SU-DHL-6 (cell line): ENCODE results near the gene CYP2J2.

Source experiments
- EZH2phosphoT487 ChIP-seq: fragments of 200-600 bp; sonication (generic), shearing (Covaris generic); conservative IDR thresholded peaks from 2 replicates; pipeline ENCODE4 v1.6.1; 2018; ENCODE audit warnings: mild to moderate bottlenecking, antibody characterized with exemption, low read length, moderate library complexity, mixed read lengths
- TF ChIP-seq, protein P1 (sequence below): fragments of 200-600 bp; sonication (generic); IDR thresholded peaks from one replicate; pipeline ENCODE4 v1.5.1; 2017; ENCODE audit warnings: antibody characterized with exemption, mild to moderate bottlenecking, low read length, moderate library complexity; ENCODE audit not compliant: insufficient read depth, poor library complexity, severe bottlenecking

DNA sequence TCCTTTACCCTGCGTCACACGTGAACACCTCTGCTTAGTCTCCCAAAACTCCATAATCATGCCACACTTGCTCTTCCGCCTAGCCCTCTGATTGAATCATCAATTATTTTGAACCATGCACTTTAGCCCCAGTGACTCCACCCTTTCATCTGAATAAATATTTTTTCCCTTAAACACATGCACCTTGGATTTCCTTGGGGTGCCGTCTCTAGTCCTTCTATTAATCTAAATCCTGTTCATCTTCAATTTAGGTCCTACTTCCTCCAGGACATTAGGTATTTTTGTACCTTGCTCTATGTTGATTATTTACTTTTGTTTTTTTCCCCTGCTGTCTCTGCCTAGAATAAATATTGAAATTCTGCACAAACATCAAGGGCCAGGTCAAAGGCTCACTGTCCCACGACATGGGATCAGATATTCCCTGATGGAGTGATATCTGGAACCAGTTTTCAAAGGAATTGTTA, 9.8 kb upstream of the CYP2J2 start:
- TF ChIP-seq, protein P1, sequence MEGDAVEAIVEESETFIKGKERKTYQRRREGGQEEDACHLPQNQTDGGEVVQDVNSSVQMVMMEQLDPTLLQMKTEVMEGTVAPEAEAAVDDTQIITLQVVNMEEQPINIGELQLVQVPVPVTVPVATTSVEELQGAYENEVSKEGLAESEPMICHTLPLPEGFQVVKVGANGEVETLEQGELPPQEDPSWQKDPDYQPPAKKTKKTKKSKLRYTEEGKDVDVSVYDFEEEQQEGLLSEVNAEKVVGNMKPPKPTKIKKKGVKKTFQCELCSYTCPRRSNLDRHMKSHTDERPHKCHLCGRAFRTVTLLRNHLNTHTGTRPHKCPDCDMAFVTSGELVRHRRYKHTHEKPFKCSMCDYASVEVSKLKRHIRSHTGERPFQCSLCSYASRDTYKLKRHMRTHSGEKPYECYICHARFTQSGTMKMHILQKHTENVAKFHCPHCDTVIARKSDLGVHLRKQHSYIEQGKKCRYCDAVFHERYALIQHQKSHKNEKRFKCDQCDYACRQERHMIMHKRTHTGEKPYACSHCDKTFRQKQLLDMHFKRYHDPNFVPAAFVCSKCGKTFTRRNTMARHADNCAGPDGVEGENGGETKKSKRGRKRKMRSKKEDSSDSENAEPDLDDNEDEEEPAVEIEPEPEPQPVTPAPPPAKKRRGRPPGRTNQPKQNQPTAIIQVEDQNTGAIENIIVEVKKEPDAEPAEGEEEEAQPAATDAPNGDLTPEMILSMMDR: no peak
- TF ChIP-seq EZH2phosphoT487: no peak
